Measurements from ENCODE around the gene NDUFAB1.
"Not testable (repeated sequence)": the region's sequence is repeated elsewhere in the genome, so short reads cannot be mapped to it uniquely, and the experiment has no call there.

Gene NDUFAB1

GRCh38 chr16:23557779-23558702 lies 38.1 kb downstream of the NDUFAB1 start:
- in situ Hi-C loops (cut with MboI; ENCODE audit: low pct_unique_long_range_greater_than_20kb, low sequenced_read_pairs, unreplicated experiment), result no loop called here
- no peak for DNase-seq (ENCODE audit: low spot score)
- no peak for TF ChIP-seq CTCF (IDR thresholded peaks at IDR 0.05; ENCODE audit: extremely low read depth, insufficient read depth, missing control alignments)

GRCh38 chr16:23556881-23557778 lies 39.0 kb downstream of the NDUFAB1 start, which contains the start of the genes EARS2 and UBFD1:
Gene EARS2, minus strand, starts transcription at chr16:23557350. Its CDS starts 7 bp downstream, at chr16:23557343.
Gene UBFD1, plus strand, starts transcription at chr16:23557727. Its CDS starts 16 bp downstream, at chr16:23557743.
- peak; percentile 97 for DNase-seq (ENCODE audit: low spot score)
- in situ Hi-C loops (cut with MboI; ENCODE audit: low pct_unique_long_range_greater_than_20kb, low sequenced_read_pairs, unreplicated experiment), result no loop called here
- TF ChIP-seq CTCF (IDR thresholded peaks at IDR 0.05; ENCODE audit: extremely low read depth, insufficient read depth, missing control alignments), result peak; percentile 87

GRCh38 chr16:23554536-23554935 lies 41.6 kb downstream of the NDUFAB1 start:
- in situ Hi-C loops (cut with MboI; ENCODE audit: low pct_unique_long_range_greater_than_20kb, low sequenced_read_pairs, unreplicated experiment), result no loop called here
- no peak for DNase-seq (ENCODE audit: low spot score)
- no peak for TF ChIP-seq CTCF (IDR thresholded peaks at IDR 0.05; ENCODE audit: extremely low read depth, insufficient read depth, missing control alignments)

- in situ Hi-C loops (cut with MboI; ENCODE audit: low pct_unique_long_range_greater_than_20kb, low sequenced_read_pairs, unreplicated experiment), result no loop called here
- TF ChIP-seq CTCF (IDR thresholded peaks at IDR 0.05; ENCODE audit: extremely low read depth, insufficient read depth, missing control alignments), result no peak
Measured at GRCh38 chr16:23552161-23552560, 44.0 kb downstream of the NDUFAB1 start.

GRCh38 chr16:23549938-23550337 lies 46.2 kb downstream of the NDUFAB1 start:
- in situ Hi-C loops (cut with MboI; ENCODE audit: low pct_unique_long_range_greater_than_20kb, low sequenced_read_pairs, unreplicated experiment), result no loop called here
- no peak for TF ChIP-seq CTCF (IDR thresholded peaks at IDR 0.05; ENCODE audit: extremely low read depth, insufficient read depth, missing control alignments)
- DNase-seq (ENCODE audit: low spot score), result no peak

More at GRCh38 chr16:23552161-23552560, 44.0 kb downstream of the NDUFAB1 start:
- no peak for DNase-seq (ENCODE audit: low spot score)

- DNase-seq (ENCODE audit: low spot score), result no peak
- TF ChIP-seq CTCF (IDR thresholded peaks at IDR 0.05; ENCODE audit: extremely low read depth, insufficient read depth, missing control alignments), result no peak
- in situ Hi-C loops (cut with MboI; ENCODE audit: low pct_unique_long_range_greater_than_20kb, low sequenced_read_pairs, unreplicated experiment), result no loop called here
Measured at GRCh38 chr16:23544436-23544835, 51.7 kb downstream of the NDUFAB1 start.

GRCh38 chr16:23540817-23541178 lies 55.3 kb downstream of the NDUFAB1 start:
- in situ Hi-C loops (cut with MboI; ENCODE audit: low pct_unique_long_range_greater_than_20kb, low sequenced_read_pairs, unreplicated experiment); DNase-seq (ENCODE audit: low spot score): not testable (repeated sequence)

Measured in GM13977 (cell line).